GM18498 (cell line): ENCODE data around the gene LRBA.

ENCODE experiments used
- ATAC-seq: cut with Tn5 transposase; IDR thresholded peaks from one replicate; pipeline ENCODE4 v1.9.1; 2021; ENCODE audit warnings: mild to moderate bottlenecking, moderate library complexity; ENCODE audit not compliant: unreplicated experiment

LRBA gene

GRCh38 chr4:150354214-150354796 is 660.8 kb downstream of the LRBA start:
- ATAC-seq = no peak

- no peak for ATAC-seq
Observed at GRCh38 chr4:150348079-150348478, 667.0 kb downstream of the LRBA start.

- ATAC-seq = no peak
Observed at GRCh38 chr4:150345207-150345744, 669.8 kb downstream of the LRBA start.

- no peak for ATAC-seq
Observed at GRCh38 chr4:150343796-150344195, 671.3 kb downstream of the LRBA start.

GRCh38 chr4:150342945-150343344 is 672.1 kb downstream of the LRBA start:
- ATAC-seq = no peak

GRCh38 chr4:150337734-150338133 is 677.4 kb downstream of the LRBA start:
- ATAC-seq = no peak

- no peak for ATAC-seq
Observed at GRCh38 chr4:150336676-150337412, 678.2 kb downstream of the LRBA start.

- no peak for ATAC-seq
Observed at GRCh38 chr4:150332961-150333360, 682.1 kb downstream of the LRBA start.

GRCh38 chr4:150332086-150332485 is 683.0 kb downstream of the LRBA start:
- no peak for ATAC-seq

- no peak for ATAC-seq
Observed at GRCh38 chr4:150329373-150329772, 685.7 kb downstream of the LRBA start.

GRCh38 chr4:150328496-150328895 is 686.6 kb downstream of the LRBA start:
- no peak for ATAC-seq

- ATAC-seq = no peak
Observed at GRCh38 chr4:150327262-150327780, 687.8 kb downstream of the LRBA start.

- peak; percentile 92 for ATAC-seq
Observed at GRCh38 chr4:150325872-150326271, 689.2 kb downstream of the LRBA start.

- no peak for ATAC-seq
Observed at GRCh38 chr4:150323406-150324325, 691.4 kb downstream of the LRBA start.

GRCh38 chr4:150322646-150323045 is 692.4 kb downstream of the LRBA start:
- ATAC-seq = no peak

- no peak for ATAC-seq
Observed at GRCh38 chr4:150321113-150321512, 694.0 kb downstream of the LRBA start.

GRCh38 chr4:150318971-150319370 is 696.1 kb downstream of the LRBA start:
- no peak for ATAC-seq

GRCh38 chr4:150318527-150318926 is 696.6 kb downstream of the LRBA start:
- no peak for ATAC-seq

GRCh38 chr4:150316332-150317205 is 698.5 kb downstream of the LRBA start:
- ATAC-seq = no peak

- no peak for ATAC-seq
Observed at GRCh38 chr4:150315691-150316090, 699.4 kb downstream of the LRBA start.
